HEK293 (cell line): ENCODE measurements around the gene POGZ.

Experiments
- CTCF ChIA-PET: fragments of 350-600 bp; formaldehyde crosslinking; extraction: SDS; loops from one replicate; lab custom pipeline; 2021; ENCODE audit warnings: antibody characterized with exemption; lab: Yijun Ruan, JAX
- POLR2A ChIA-PET: fragments of 300-600 bp; formaldehyde crosslinking; extraction: SDS; loops from one replicate; lab custom pipeline; 2020; ENCODE audit warnings: antibody characterized with exemption, inconsistent platforms; lab: Yijun Ruan, JAX
- H3K27ac ChIP-seq: fragments of 200-500 bp; sonication (Bioruptor generic); 2 replicates; pipeline ENCODE4 v1.5.1; 2014; ENCODE audit warnings: low read depth, low read length, control low read depth, inconsistent platforms; ENCODE audit errors: extremely low read depth
- H3K36me3 ChIP-seq, 2 experiments: fragments of 200-500 bp in 1 of 2; sonication (Bioruptor generic) in 1 of 2; 1 replicate in 1 of 2; 2 replicates in 1 of 2; pipeline ENCODE4 v1.5.1; 2014 to 2017; ENCODE audit warnings: inconsistent platforms in 2 of 2, low read length in 2 of 2; ENCODE audit not compliant: control insufficient read depth in 2 of 2, insufficient read depth in 1 of 2
- H3K4me1 ChIP-seq: fragments of 200-500 bp; sonication (Bioruptor generic); 2 replicates; pipeline ENCODE4 v1.5.1; 2014; ENCODE audit warnings: mild to moderate bottlenecking, low read length, inconsistent platforms; ENCODE audit not compliant: control insufficient read depth, insufficient read depth
- H3K4me3 ChIP-seq: 2 replicates; pipeline ENCODE4 v1.5.1; 2011; ENCODE audit warnings: low read depth, mild to moderate bottlenecking, control low read depth, low read length, moderate library complexity
- H3K9me3 ChIP-seq: fragments of 200-500 bp; sonication (Bioruptor generic); 2 replicates; pipeline ENCODE4 v1.5.1; 2014; ENCODE audit warnings: low read depth, low read length, inconsistent platforms; ENCODE audit not compliant: control insufficient read depth, insufficient read depth
- GLIS1 ChIP-seq: fragments of 450-650 bp; formaldehyde crosslinking; IDR thresholded peaks from 2 replicates; pipeline ENCODE4 v1.5.1; 2016; ENCODE audit warnings: missing biosample characterization, missing genetic modification characterization
- GLIS2 ChIP-seq: fragments of 450-650 bp; formaldehyde crosslinking; IDR thresholded peaks from 2 replicates; pipeline ENCODE4 v1.5.1; 2016; ENCODE audit warnings: missing biosample characterization, missing genetic modification characterization
- HOXA7 ChIP-seq: sonication (generic); formaldehyde crosslinking; IDR thresholded peaks from 2 replicates; pipeline ENCODE4 v1.8.1; 2022; ENCODE audit warnings: missing genetic modification reagents, borderline replicate concordance
- KLF10 ChIP-seq: fragments of 450-650 bp; IDR thresholded peaks from 2 replicates; pipeline ENCODE4 v1.5.1; 2018; ENCODE audit warnings: missing biosample characterization, mild to moderate bottlenecking, missing genetic modification characterization
- MEIS1 ChIP-seq: sonication (generic); formaldehyde crosslinking; IDR thresholded peaks from 2 replicates; pipeline ENCODE4 v1.8.1; 2022; ENCODE audit warnings: missing genetic modification reagents, mild to moderate bottlenecking, borderline replicate concordance
- SCRT2 ChIP-seq: fragments of 450-650 bp; formaldehyde crosslinking; IDR thresholded peaks from 2 replicates; pipeline ENCODE4 v1.5.1; 2016; ENCODE audit warnings: missing biosample characterization, missing genetic modification characterization
- ZNF174 ChIP-seq: fragments of 450-650 bp; formaldehyde crosslinking; IDR thresholded peaks from 2 replicates; pipeline ENCODE4 v1.5.0; 2017; ENCODE audit warnings: missing biosample characterization, mild to moderate bottlenecking, missing genetic modification characterization
- ZNF175 ChIP-seq: fragments of 450-650 bp; formaldehyde crosslinking; IDR thresholded peaks from 2 replicates; pipeline ENCODE4 v1.5.1; 2016; ENCODE audit warnings: missing biosample characterization, missing genetic modification characterization
- ZNF184 ChIP-seq: fragments of 450-650 bp; IDR thresholded peaks from 2 replicates; pipeline ENCODE4 v1.5.1; 2018; ENCODE audit warnings: missing biosample characterization, mild to moderate bottlenecking, missing genetic modification characterization
- ZNF341 ChIP-seq: fragments of 450-650 bp; formaldehyde crosslinking; IDR thresholded peaks from 2 replicates; pipeline ENCODE4; 2016; ENCODE audit warnings: low read depth, missing biosample characterization, missing genetic modification characterization
- ZNF510 ChIP-seq: fragments of 450-650 bp; formaldehyde crosslinking; IDR thresholded peaks from 2 replicates; pipeline ENCODE4 v1.5.1; 2018; ENCODE audit warnings: mild to moderate bottlenecking, missing genetic modification characterization, missing biosample characterization; ENCODE audit not compliant: insufficient replicate concordance
- ZNF514 ChIP-seq: fragments of 450-650 bp; formaldehyde crosslinking; IDR thresholded peaks from 2 replicates; pipeline ENCODE4 v1.5.1; 2016; ENCODE audit warnings: missing biosample characterization, missing genetic modification characterization
- ZNF521 ChIP-seq: fragments of 450-650 bp; formaldehyde crosslinking; IDR thresholded peaks from 2 replicates; pipeline ENCODE4 v1.5.1; 2017; ENCODE audit warnings: missing biosample characterization, mild to moderate bottlenecking, missing genetic modification characterization
- ZNF600 ChIP-seq: fragments of 450-650 bp; formaldehyde crosslinking; IDR thresholded peaks from 2 replicates; pipeline ENCODE4 v1.5.1; 2016; ENCODE audit warnings: missing biosample characterization, missing genetic modification characterization
- ZNF624 ChIP-seq: fragments of 450-650 bp; formaldehyde crosslinking; IDR thresholded peaks from 2 replicates; pipeline ENCODE4 v1.5.1; 2017; ENCODE audit warnings: missing biosample characterization, missing genetic modification characterization
- ZNF654 ChIP-seq: fragments of 450-650 bp; formaldehyde crosslinking; IDR thresholded peaks from 2 replicates; pipeline ENCODE4 v1.5.1; 2016; ENCODE audit warnings: low read depth, missing biosample characterization, missing genetic modification characterization
- ZNF658 ChIP-seq: fragments of 450-650 bp; formaldehyde crosslinking; IDR thresholded peaks from 2 replicates; pipeline ENCODE4; 2016; ENCODE audit warnings: missing biosample characterization, missing genetic modification characterization
- ZNF843 ChIP-seq: fragments of 450-650 bp; formaldehyde crosslinking; IDR thresholded peaks from 2 replicates; pipeline ENCODE4 v1.5.1; 2016; ENCODE audit warnings: missing biosample characterization, missing genetic modification characterization
- ZSCAN23 ChIP-seq: fragments of 450-650 bp; formaldehyde crosslinking; IDR thresholded peaks from 2 replicates; pipeline ENCODE4 v1.5.1; 2016; ENCODE audit warnings: missing biosample characterization, missing genetic modification characterization
- ZSCAN30 ChIP-seq: fragments of 450-650 bp; IDR thresholded peaks from 2 replicates; pipeline ENCODE4 v1.5.1; 2018; ENCODE audit warnings: missing biosample characterization, mild to moderate bottlenecking, missing genetic modification characterization, moderate library complexity
- TF ChIP-seq, protein P1 (sequence below): fragments of 450-650 bp; formaldehyde crosslinking; IDR thresholded peaks from 2 replicates; pipeline ENCODE4 v1.5.1; 2016; ENCODE audit warnings: missing biosample characterization, missing genetic modification characterization
- TF ChIP-seq, protein P2 (sequence below): fragments of 450-650 bp; formaldehyde crosslinking; IDR thresholded peaks from 2 replicates; pipeline ENCODE4 v1.5.1; 2016; ENCODE audit warnings: missing biosample characterization, missing genetic modification characterization
- TF ChIP-seq, protein P3 (sequence below): fragments of 450-650 bp; formaldehyde crosslinking; IDR thresholded peaks from 2 replicates; pipeline ENCODE4; 2016; ENCODE audit warnings: missing biosample characterization, missing genetic modification characterization
- TF ChIP-seq, protein P4 (sequence below): fragments of 450-650 bp; formaldehyde crosslinking; optimal IDR thresholded peaks from 2 replicates; pipeline ENCODE3; 2016; ENCODE audit warnings: missing biosample characterization, mild to moderate bottlenecking, missing genetic modification characterization
- TF ChIP-seq, protein P5 (sequence below): fragments of 450-650 bp; formaldehyde crosslinking; conservative IDR thresholded peaks from 2 replicates; pipeline ENCODE4 v1.5.1; 2016; ENCODE audit warnings: low read depth, missing biosample characterization, missing genetic modification characterization

Gene POGZ

DNA sequence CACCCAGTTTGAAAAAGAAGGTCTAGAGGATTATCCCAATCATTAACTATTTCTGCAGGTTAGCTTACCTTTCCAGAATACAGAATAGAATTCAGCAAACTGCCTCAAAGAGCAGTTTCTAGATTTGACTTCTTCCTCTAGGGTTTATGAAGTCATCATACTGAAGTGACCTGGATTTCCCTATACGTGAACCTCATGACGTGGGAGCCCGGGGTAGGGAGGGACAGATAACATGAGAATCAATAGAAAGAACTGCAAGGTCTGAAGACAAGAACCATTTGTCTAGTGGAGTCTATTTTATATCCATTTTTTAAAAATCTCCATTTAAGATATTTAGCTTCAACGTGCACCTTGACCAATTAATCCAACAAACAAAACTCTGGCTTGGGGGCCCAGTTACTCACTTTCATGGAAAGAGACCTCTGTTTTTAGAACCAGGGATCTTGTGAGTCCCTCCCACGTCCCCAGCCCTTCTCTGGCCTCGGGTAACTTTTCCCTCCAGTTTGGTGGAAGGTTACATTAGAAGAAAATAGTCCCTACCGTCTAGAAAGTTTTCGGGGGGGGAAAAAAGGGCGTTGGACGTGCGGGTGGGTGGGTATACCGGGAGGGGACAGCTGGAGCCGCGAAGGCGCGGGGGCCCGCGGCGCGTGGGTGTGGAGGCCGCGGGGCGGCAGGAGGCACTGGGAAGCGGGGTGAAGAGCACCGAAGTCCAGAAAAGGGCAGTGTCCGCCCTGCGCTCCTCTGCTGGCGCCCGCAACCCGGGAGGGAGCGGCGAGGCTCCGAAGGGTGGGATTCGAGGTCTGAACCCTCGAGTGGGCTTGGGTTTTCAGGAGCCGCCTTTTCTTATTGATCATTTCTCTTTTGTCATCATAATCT is 13.8 kb upstream of the POGZ start:
- Histone ChIP-seq H3K27ac (no peak overlapping the region), H3K4me3 (no peak overlapping the region), H3K36me3 (no peaks in the 10 kb centered on the region), H3K4me1 (no peaks in the 10 kb centered on the region), H3K9me3 (no peaks in the 10 kb centered on the region)
- POLR2A ChIA-PET: interaction anchor here (0.7 to 1.8 kb wide), 3 partner anchors 12 to 67 kb away, joined by 4 to 6 read pairs (median 4); partner anchors contain the start of gene POGZ
- TF ChIP-seq ZNF174 (tag by site-specific recombination) (no peak), ZNF514 (tag by site-specific recombination) (no peak), ZNF175 (tag by site-specific recombination) (no peak), KLF10 (tag by site-specific recombination) (no peak), GLIS2 (tag by site-specific recombination) (no peak), MEIS1 (CRISPR knock-in tag) (no peak), ZNF521 (tag by site-specific recombination) (no peak), ZNF843 (tag by site-specific recombination) (no peak), ZNF184 (tag by site-specific recombination) (no peak), ZNF658 (tag by site-specific recombination) (no peak), ZNF510 (no peak), SCRT2 (tag by site-specific recombination) (no peak), GLIS1 (tag by site-specific recombination) (no peak), ZNF600 (tag by site-specific recombination) (no peak), ZNF624 (tag by site-specific recombination) (no peak)
- TF ChIP-seq, protein P1, sequence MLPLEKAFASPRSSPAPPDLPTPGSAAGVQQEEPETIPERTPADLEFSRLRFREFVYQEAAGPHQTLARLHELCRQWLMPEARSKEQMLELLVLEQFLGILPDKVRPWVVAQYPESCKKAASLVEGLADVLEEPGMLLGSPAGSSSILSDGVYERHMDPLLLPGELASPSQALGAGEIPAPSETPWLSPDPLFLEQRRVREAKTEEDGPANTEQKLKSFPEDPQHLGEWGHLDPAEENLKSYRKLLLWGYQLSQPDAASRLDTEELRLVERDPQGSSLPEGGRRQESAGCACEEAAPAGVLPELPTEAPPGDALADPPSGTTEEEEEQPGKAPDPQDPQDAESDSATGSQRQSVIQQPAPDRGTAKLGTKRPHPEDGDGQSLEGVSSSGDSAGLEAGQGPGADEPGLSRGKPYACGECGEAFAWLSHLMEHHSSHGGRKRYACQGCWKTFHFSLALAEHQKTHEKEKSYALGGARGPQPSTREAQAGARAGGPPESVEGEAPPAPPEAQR (tag by site-specific recombination): no peak
- TF ChIP-seq, protein P2, sequence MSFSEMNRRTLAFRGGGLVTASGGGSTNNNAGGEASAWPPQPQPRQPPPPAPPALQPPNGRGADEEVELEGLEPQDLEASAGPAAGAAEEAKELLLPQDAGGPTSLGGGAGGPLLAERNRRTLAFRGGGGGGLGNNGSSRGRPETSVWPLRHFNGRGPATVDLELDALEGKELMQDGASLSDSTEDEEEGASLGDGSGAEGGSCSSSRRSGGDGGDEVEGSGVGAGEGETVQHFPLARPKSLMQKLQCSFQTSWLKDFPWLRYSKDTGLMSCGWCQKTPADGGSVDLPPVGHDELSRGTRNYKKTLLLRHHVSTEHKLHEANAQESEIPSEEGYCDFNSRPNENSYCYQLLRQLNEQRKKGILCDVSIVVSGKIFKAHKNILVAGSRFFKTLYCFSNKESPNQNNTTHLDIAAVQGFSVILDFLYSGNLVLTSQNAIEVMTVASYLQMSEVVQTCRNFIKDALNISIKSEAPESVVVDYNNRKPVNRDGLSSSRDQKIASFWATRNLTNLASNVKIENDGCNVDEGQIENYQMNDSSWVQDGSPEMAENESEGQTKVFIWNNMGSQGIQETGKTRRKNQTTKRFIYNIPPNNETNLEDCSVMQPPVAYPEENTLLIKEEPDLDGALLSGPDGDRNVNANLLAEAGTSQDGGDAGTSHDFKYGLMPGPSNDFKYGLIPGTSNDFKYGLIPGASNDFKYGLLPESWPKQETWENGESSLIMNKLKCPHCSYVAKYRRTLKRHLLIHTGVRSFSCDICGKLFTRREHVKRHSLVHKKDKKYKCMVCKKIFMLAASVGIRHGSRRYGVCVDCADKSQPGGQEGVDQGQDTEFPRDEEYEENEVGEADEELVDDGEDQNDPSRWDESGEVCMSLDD (tag by site-specific recombination): no peak
- TF ChIP-seq, protein P3, sequence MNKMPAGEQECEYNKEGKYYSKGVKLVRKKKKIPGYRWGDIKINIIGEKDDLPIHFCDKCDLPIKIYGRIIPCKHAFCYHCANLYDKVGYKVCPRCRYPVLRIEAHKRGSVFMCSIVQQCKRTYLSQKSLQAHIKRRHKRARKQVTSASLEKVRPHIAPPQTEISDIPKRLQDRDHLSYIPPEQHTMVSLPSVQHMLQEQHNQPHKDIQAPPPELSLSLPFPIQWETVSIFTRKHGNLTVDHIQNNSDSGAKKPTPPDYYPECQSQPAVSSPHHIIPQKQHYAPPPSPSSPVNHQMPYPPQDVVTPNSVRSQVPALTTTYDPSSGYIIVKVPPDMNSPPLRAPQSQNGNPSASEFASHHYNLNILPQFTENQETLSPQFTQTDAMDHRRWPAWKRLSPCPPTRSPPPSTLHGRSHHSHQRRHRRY (tag by site-specific recombination): no peak
- CTCF ChIA-PET: no interaction called here

DNA sequence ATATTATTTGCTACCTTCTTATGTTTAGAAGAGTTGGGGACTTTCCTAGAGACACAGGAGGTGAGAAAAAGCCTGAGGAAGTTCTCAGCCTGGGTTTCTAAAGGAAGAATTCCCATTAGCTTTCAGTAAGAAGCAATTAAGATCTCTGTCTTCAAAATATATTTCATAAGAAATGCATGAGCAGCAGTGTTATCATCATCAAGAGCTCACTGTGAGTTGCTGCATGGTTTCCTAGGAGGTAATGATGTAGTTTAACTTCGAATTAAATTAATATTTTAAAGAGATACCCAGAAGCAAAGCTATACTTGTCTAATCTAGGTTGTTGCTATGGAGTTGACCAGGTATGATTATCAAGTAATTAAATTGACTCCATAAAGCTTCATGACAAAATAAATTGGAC is 5.7 kb upstream of the POGZ start:
- ChIA-PET POLR2A (interaction anchor here (0.6 to 1.5 kb wide), 3 partner anchors 10 to 40 kb away, joined by 3 to 4 read pairs (median 3); no protein-coding TSS in a partner anchor), CTCF (interaction anchor here (0.8 to 2.2 kb wide), 3 partner anchors 10 to 69 kb away, joined by 3 to 9 read pairs (median 3); no protein-coding TSS in a partner anchor)
- Histone ChIP-seq H3K4me3 (no peak overlapping the region), H3K27ac (no peak overlapping the region), H3K4me1 (no peaks in the 10 kb centered on the region), H3K9me3 (no peaks in the 10 kb centered on the region), H3K36me3 (no peaks in the 10 kb centered on the region)
- TF ChIP-seq ZSCAN30: no peak
- no peak for TF ChIP-seq ZSCAN23 (tag by site-specific recombination)
- no peak for TF ChIP-seq ZNF341 (tag by site-specific recombination)
- TF ChIP-seq HOXA7 (CRISPR knock-in tag): no peak
- TF ChIP-seq ZNF654 (tag by site-specific recombination): no peak
- TF ChIP-seq, protein P4, sequence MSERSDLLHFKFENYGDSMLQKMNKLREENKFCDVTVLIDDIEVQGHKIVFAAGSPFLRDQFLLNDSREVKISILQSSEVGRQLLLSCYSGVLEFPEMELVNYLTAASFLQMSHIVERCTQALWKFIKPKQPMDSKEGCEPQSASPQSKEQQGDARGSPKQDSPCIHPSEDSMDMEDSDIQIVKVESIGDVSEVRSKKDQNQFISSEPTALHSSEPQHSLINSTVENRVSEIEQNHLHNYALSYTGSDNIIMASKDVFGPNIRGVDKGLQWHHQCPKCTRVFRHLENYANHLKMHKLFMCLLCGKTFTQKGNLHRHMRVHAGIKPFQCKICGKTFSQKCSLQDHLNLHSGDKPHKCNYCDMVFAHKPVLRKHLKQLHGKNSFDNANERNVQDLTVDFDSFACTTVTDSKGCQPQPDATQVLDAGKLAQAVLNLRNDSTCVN (tag by site-specific recombination): no peak
- TF ChIP-seq, protein P5, sequence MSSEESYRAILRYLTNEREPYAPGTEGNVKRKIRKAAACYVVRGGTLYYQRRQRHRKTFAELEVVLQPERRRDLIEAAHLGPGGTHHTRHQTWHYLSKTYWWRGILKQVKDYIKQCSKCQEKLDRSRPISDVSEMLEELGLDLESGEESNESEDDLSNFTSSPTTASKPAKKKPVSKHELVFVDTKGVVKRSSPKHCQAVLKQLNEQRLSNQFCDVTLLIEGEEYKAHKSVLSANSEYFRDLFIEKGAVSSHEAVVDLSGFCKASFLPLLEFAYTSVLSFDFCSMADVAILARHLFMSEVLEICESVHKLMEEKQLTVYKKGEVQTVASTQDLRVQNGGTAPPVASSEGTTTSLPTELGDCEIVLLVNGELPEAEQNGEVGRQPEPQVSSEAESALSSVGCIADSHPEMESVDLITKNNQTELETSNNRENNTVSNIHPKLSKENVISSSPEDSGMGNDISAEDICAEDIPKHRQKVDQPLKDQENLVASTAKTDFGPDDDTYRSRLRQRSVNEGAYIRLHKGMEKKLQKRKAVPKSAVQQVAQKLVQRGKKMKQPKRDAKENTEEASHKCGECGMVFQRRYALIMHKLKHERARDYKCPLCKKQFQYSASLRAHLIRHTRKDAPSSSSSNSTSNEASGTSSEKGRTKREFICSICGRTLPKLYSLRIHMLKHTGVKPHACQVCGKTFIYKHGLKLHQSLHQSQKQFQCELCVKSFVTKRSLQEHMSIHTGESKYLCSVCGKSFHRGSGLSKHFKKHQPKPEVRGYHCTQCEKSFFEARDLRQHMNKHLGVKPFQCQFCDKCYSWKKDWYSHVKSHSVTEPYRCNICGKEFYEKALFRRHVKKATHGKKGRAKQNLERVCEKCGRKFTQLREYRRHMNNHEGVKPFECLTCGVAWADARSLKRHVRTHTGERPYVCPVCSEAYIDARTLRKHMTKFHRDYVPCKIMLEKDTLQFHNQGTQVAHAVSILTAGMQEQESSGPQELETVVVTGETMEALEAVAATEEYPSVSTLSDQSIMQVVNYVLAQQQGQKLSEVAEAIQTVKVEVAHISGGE (tag by site-specific recombination): no peak
